ENCODE results near the gene INSR.

DNA sequence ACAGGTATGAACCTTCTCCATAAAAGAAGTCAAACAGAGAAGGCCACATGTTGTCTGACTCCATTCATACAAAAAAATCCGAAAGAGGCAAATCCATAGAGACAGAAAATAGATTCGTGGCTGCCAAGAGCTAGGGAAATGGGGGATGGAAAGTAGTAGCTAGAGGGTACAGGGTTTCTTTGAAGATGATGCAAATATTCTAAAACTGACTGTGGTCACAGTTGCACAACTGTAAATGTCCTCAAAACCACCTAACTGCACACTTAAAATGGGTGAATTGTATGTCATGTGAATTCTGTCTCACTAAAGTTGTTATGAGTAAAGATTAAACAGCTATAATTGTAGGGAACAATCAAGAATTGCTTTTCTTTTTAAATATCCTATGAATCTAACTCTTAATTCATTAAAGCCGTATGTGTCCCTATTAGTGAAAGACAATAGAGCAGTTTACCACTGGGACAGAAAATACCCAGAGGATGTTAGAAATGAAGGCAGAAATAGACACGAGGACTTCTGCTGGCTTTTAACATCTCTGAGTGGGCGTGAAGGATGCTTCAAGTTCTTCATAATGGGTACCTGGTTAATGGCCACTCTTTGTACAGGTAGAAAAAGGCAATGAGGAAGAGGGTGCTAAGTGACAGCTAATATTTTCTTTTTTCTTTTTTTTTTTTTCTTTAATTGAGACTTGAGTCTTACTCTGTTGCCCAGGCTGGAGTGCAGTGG, 21.2 kb downstream of the INSR start:
- TF ChIP-seq ZSCAN30 (tag by site-specific recombination; IDR thresholded peaks at IDR 0.05): no peak
- TF ChIP-seq, protein P1, sequence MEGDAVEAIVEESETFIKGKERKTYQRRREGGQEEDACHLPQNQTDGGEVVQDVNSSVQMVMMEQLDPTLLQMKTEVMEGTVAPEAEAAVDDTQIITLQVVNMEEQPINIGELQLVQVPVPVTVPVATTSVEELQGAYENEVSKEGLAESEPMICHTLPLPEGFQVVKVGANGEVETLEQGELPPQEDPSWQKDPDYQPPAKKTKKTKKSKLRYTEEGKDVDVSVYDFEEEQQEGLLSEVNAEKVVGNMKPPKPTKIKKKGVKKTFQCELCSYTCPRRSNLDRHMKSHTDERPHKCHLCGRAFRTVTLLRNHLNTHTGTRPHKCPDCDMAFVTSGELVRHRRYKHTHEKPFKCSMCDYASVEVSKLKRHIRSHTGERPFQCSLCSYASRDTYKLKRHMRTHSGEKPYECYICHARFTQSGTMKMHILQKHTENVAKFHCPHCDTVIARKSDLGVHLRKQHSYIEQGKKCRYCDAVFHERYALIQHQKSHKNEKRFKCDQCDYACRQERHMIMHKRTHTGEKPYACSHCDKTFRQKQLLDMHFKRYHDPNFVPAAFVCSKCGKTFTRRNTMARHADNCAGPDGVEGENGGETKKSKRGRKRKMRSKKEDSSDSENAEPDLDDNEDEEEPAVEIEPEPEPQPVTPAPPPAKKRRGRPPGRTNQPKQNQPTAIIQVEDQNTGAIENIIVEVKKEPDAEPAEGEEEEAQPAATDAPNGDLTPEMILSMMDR (tag by site-specific recombination; IDR thresholded peaks at IDR 0.05): no peak
- TF ChIP-seq, protein P2, sequence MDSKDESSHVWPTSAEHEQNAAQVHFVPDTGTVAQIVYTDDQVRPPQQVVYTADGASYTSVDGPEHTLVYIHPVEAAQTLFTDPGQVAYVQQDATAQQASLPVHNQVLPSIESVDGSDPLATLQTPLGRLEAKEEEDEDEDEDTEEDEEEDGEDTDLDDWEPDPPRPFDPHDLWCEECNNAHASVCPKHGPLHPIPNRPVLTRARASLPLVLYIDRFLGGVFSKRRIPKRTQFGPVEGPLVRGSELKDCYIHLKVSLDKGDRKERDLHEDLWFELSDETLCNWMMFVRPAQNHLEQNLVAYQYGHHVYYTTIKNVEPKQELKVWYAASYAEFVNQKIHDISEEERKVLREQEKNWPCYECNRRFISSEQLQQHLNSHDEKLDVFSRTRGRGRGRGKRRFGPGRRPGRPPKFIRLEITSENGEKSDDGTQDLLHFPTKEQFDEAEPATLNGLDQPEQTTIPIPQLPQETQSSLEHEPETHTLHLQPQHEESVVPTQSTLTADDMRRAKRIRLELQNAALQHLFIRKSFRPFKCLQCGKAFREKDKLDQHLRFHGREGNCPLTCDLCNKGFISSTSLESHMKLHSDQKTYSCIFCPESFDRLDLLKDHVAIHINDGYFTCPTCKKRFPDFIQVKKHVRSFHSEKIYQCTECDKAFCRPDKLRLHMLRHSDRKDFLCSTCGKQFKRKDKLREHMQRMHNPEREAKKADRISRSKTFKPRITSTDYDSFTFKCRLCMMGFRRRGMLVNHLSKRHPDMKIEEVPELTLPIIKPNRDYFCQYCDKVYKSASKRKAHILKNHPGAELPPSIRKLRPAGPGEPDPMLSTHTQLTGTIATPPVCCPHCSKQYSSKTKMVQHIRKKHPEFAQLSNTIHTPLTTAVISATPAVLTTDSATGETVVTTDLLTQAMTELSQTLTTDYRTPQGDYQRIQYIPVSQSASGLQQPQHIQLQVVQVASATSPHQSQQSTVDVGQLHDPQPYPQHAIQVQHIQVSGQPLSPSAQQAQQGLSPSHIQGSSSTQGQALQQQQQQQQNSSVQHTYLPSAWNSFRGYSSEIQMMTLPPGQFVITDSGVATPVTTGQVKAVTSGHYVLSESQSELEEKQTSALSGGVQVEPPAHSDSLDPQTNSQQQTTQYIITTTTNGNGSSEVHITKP (tag by site-specific recombination; IDR thresholded peaks at IDR 0.05): no peak
- TF ChIP-seq ZNF660 (tag by site-specific recombination; IDR thresholded peaks at IDR 0.05): no peak
- TF ChIP-seq, protein P3, sequence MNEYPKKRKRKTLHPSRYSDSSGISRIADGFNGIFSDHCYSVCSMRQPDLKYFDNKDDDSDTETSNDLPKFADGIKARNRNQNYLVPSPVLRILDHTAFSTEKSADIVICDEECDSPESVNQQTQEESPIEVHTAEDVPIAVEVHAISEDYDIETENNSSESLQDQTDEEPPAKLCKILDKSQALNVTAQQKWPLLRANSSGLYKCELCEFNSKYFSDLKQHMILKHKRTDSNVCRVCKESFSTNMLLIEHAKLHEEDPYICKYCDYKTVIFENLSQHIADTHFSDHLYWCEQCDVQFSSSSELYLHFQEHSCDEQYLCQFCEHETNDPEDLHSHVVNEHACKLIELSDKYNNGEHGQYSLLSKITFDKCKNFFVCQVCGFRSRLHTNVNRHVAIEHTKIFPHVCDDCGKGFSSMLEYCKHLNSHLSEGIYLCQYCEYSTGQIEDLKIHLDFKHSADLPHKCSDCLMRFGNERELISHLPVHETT (tag by site-specific recombination; IDR thresholded peaks at IDR 0.05): no peak
- TF ChIP-seq SP3 (tag by site-specific recombination; IDR thresholded peaks at IDR 0.05): no peak
